ENCODE results near the gene ACADSB.

The ACADSB gene

GRCh38 chr10:123102673-123103072 is 93.9 kb downstream of the ACADSB start:
- TF ChIP-seq CTCF (IDR thresholded peaks at IDR 0.05): no peak
- H3K4me3 ChIP-seq: no peak overlapping the region
- H3K27ac ChIP-seq: no peak overlapping the region
- no peak for DNase-seq (ENCODE audit: low spot score)

GRCh38 chr10:123103944-123104343 is 95.1 kb downstream of the ACADSB start:
- H3K27ac ChIP-seq: no peak overlapping the region
- no peak for DNase-seq (ENCODE audit: low spot score)
- TF ChIP-seq CTCF (IDR thresholded peaks at IDR 0.05): no peak

More at GRCh38 chr10:123103944-123104343, 95.1 kb downstream of the ACADSB start:
- H3K4me3 ChIP-seq: no peak overlapping the region
